Esophagus muscularis mucosa (tissue), 3 donors: Measurements from ENCODE around the gene PRKAA2.

Source experiments
- CTCF ChIP-seq, 3 experiments: fragments of 200-600 bp in 2 of 3; fragments of 450-650 bp in 1 of 3; sonication (generic) in 2 of 3; IDR thresholded peaks; one replicate each; pipeline ENCODE4 v1.5.1; 2017 to 2019; ENCODE audit warnings: antibody characterized with exemption in 3 of 3, mild to moderate bottlenecking in 2 of 3, moderate library complexity in 1 of 3
- POLR2AphosphoS5 ChIP-seq, 2 donors: sonication (generic); formaldehyde crosslinking; IDR thresholded peaks; one replicate each; pipeline ENCODE4 v1.6.1; 2017; ENCODE audit warnings: antibody characterized with exemption in 2 of 2

- TF ChIP-seq CTCF (IDR thresholded peaks at IDR 0.05) (no peak), POLR2AphosphoS5 (IDR thresholded peaks at IDR 0.05) (no peak)
These were observed 113.7 kb downstream of the PRKAA2 start for GRCh38 chr1:56758794-56759193.
